Measurements from ENCODE around the gene LMBR1.

- TF ChIP-seq CTCF (IDR thresholded peaks at IDR 0.05), result no peak
- TF ChIP-seq POLR2A (IDR thresholded peaks at IDR 0.05), result no peak
These were observed 189.1 kb downstream of the LMBR1 start for GRCh38 chr7:156703773-156704482.
